SK-N-SH (cell line): Measurements from ENCODE around the gene OSTF1. TPM values are rescaled to one million over a fixed set of nuclear protein-coding genes. Genes with fewer than 3 reads are reported as not detected.

Source experiments
- CTCF ChIA-PET: fragments of 300-600, 350-600 bp; formaldehyde crosslinking; extraction: SDS; loops from one replicate; lab custom pipeline; 2021; lab: Yijun Ruan, JAX
- POLR2A ChIA-PET: fragments of 350-600 bp; sonication (Branson Sonifier 250); formaldehyde crosslinking; extraction: SDS; loops from one replicate; lab custom pipeline; 2020; ENCODE audit warnings: antibody characterized with exemption, inconsistent platforms; lab: Yijun Ruan, JAX
- DNase-seq: peaks from one replicate; pipeline ENCODE4 v3.0.0; 2012
- H2AFZ ChIP-seq: fragments of 200-600 bp; sonication (generic); 2 replicates; pipeline ENCODE4 v1.8.1; 2016; ENCODE audit warnings: antibody characterized with exemption, mild to moderate bottlenecking, low read depth
- H3F3A ChIP-seq: fragments of 200-600 bp; sonication (generic); replicated peaks from 2 replicates; pipeline ENCODE3; 2016; ENCODE audit warnings: antibody characterized with exemption, mild to moderate bottlenecking; ENCODE audit not compliant: insufficient read depth
- H3K27ac ChIP-seq, 2 experiments: fragments of 200-500 bp in 1 of 2; fragments of 200-600 bp in 1 of 2; sonication (Bioruptor generic) in 1 of 2; sonication (generic), shearing (Covaris generic) in 1 of 2; 2 replicates each; pipeline versions ENCODE4 v1.5.1 to v1.6.1; 2014 to 2016; ENCODE audit warnings: low read depth in 2 of 2, inconsistent platforms in 1 of 2, low read length in 1 of 2, mild to moderate bottlenecking in 1 of 2, mixed read lengths in 1 of 2
- H3K27me3 ChIP-seq: fragments of 200-600 bp; sonication (generic), shearing (Covaris generic); 2 replicates; pipeline ENCODE4 v1.6.1; 2016; ENCODE audit warnings: mixed run types; ENCODE audit not compliant: insufficient read depth
- H3K36me3 ChIP-seq, 2 experiments: fragments of 200-500 bp in 1 of 2; fragments of 200-600 bp in 1 of 2; sonication (Bioruptor generic) in 1 of 2; sonication (generic) in 1 of 2; replicated peaks in 1 of 2; 2 replicates each; pipeline versions ENCODE3 to v1.5.1; 2014 to 2016; ENCODE audit warnings: low read length in 1 of 2, mild to moderate bottlenecking in 1 of 2; ENCODE audit not compliant: insufficient read depth in 2 of 2, control insufficient read depth in 1 of 2
- H3K4me1 ChIP-seq, 2 experiments: fragments of 200-500 bp in 1 of 2; fragments of 200-600 bp in 1 of 2; sonication (Bioruptor generic) in 1 of 2; sonication (generic), shearing (Covaris generic) in 1 of 2; 2 replicates each; pipeline versions ENCODE4 v1.5.1 to v1.6.1; 2014 to 2016; ENCODE audit warnings: low read depth in 1 of 2, low read length in 1 of 2, mixed run types in 1 of 2; ENCODE audit not compliant: insufficient read depth in 2 of 2, control insufficient read depth in 1 of 2
- H3K4me2 ChIP-seq: fragments of 200-600 bp; sonication (generic), shearing (Covaris generic); 2 replicates; pipeline ENCODE4 v1.6.1; 2017; ENCODE audit warnings: mixed run types
- H3K4me3 ChIP-seq, 2 experiments: fragments of 200-500 bp in 1 of 2; fragments of 200-600 bp in 1 of 2; sonication (Bioruptor generic) in 1 of 2; sonication (generic), shearing (Covaris generic) in 1 of 2; 2 replicates each; pipeline versions ENCODE4 v1.5.1 to v1.8.1; 2014 to 2016; ENCODE audit warnings: low read depth in 2 of 2, inconsistent platforms in 1 of 2, low read length in 1 of 2, mild to moderate bottlenecking in 1 of 2, mixed read lengths in 1 of 2, moderate library complexity in 1 of 2
- H3K79me2 ChIP-seq: fragments of 200-600 bp; sonication (generic); 2 replicates; pipeline ENCODE4 v1.8.1; 2017; ENCODE audit warnings: mild to moderate bottlenecking; ENCODE audit not compliant: insufficient read depth
- H3K9ac ChIP-seq: fragments of 200-600 bp; sonication (generic); 2 replicates; pipeline ENCODE4 v1.6.1; 2017; ENCODE audit warnings: mixed run types
- H3K9me2 ChIP-seq: fragments of 200-600 bp; sonication (generic); 2 replicates; pipeline ENCODE4 v1.6.1; 2017; ENCODE audit warnings: mixed run types
- H3K9me3 ChIP-seq: fragments of 200-600 bp; sonication (generic); 2 replicates; pipeline ENCODE4 v1.6.1; 2017; ENCODE audit warnings: mixed run types, mild to moderate bottlenecking, moderate library complexity
- H4K20me1 ChIP-seq: fragments of 200-600 bp; sonication (generic); 2 replicates; pipeline ENCODE4 v1.6.1; 2017; ENCODE audit warnings: mild to moderate bottlenecking, mixed run types; ENCODE audit not compliant: insufficient read depth
- CHD2 ChIP-seq: fragments of 150-350 bp; IDR thresholded peaks from 2 replicates; pipeline ENCODE4 v1.6.1; 2018; ENCODE audit warnings: low read length; ENCODE audit not compliant: partially characterized antibody
- EP300 ChIP-seq, 2 experiments: IDR thresholded peaks; 2 replicates each; pipeline versions ENCODE4 v1.4.0 to v1.6.1; 2012; ENCODE audit warnings: borderline replicate concordance in 1 of 2, low read depth in 1 of 2, low read length in 1 of 2
- FOSL2 ChIP-seq: IDR thresholded peaks from 2 replicates; pipeline ENCODE4 v1.4.0; 2012; ENCODE audit warnings: low read depth, mild to moderate bottlenecking, moderate library complexity, borderline replicate concordance
- FOXM1 ChIP-seq: IDR thresholded peaks from 2 replicates; pipeline ENCODE4 v1.4.0; 2012; ENCODE audit warnings: low read depth, mild to moderate bottlenecking
- GABPA ChIP-seq: IDR thresholded peaks from 2 replicates; pipeline ENCODE4 v1.4.0; 2012; ENCODE audit warnings: low read depth, mild to moderate bottlenecking
- IRF3 ChIP-seq: fragments of 150-350 bp; IDR thresholded peaks from 2 replicates; pipeline ENCODE4 v1.6.1; 2016; ENCODE audit warnings: mild to moderate bottlenecking, low read depth, low read length
- JUND ChIP-seq: IDR thresholded peaks from 2 replicates; pipeline ENCODE4 v1.4.0; 2012
- PBX3 ChIP-seq: IDR thresholded peaks from 2 replicates; pipeline ENCODE4; 2012
- POLR2AphosphoS5 ChIP-seq: IDR thresholded peaks from 2 replicates; pipeline ENCODE4 v1.6.1; 2012; ENCODE audit warnings: low read depth, low read length
- RAD21 ChIP-seq: IDR thresholded peaks from 2 replicates; pipeline ENCODE4 v1.6.1; 2012; ENCODE audit warnings: mild to moderate bottlenecking, low read length
- RCOR1 ChIP-seq: fragments of 150-350 bp; IDR thresholded peaks from 2 replicates; pipeline ENCODE4 v1.6.1; 2017; ENCODE audit warnings: antibody characterized with exemption, low read length
- REST ChIP-seq: IDR thresholded peaks from 2 replicates; pipeline ENCODE4 v1.6.1; 2012; ENCODE audit warnings: mild to moderate bottlenecking, low read depth, low read length, moderate library complexity
- RFX5 ChIP-seq: IDR thresholded peaks from 2 replicates; pipeline ENCODE4 v1.6.1; 2012; ENCODE audit warnings: mild to moderate bottlenecking, improper control_type of control experiment, low read length
- RXRA ChIP-seq: IDR thresholded peaks from 2 replicates; pipeline ENCODE4 v1.4.0; 2012; ENCODE audit warnings: low read depth, mild to moderate bottlenecking, borderline replicate concordance
- SIN3A ChIP-seq: IDR thresholded peaks from 2 replicates; pipeline ENCODE4 v1.6.1; 2012; ENCODE audit warnings: low read depth, mild to moderate bottlenecking, low read length, moderate library complexity, borderline replicate concordance
- SMC3 ChIP-seq: IDR thresholded peaks from 2 replicates; pipeline ENCODE4 v1.6.1; 2012; ENCODE audit warnings: low read depth, low read length, improper control_type of control experiment
- TAF1 ChIP-seq: IDR thresholded peaks from 2 replicates; pipeline ENCODE4 v1.6.1; 2012; ENCODE audit warnings: low read depth, mild to moderate bottlenecking, low read length, moderate library complexity, borderline replicate concordance
- TCF12 ChIP-seq: IDR thresholded peaks from 2 replicates; pipeline ENCODE4 v1.4.0; 2012
- YY1 ChIP-seq: IDR thresholded peaks from 2 replicates; pipeline ENCODE4 v1.4.0; 2012; ENCODE audit warnings: low read depth, mild to moderate bottlenecking
- ZBTB33 ChIP-seq: IDR thresholded peaks from 2 replicates; pipeline ENCODE4 v1.4.0; 2012; ENCODE audit warnings: low read depth, borderline replicate concordance
- WGBS: methylation state at CpG from one replicate; pipeline ENCODE4 v1.1.6; 2017; ENCODE audit warnings: low lambda C conversion rate; 5-methylcytosine and 5-hydroxymethylcytosine counted together
- polyA plus RNA-seq, 3 experiments: library from polyadenylated mRNA; depleted of rRNA; stranded (reverse); fragments of >200 nt; gene quantifications; 2 replicates each; pipeline ENCODE4 v1.2.3, GENCODE V29; 2012
- TF ChIP-seq, protein P1 (sequence below): fragments of 150-350 bp; IDR thresholded peaks from 2 replicates; pipeline ENCODE4 v1.6.1; 2017; ENCODE audit warnings: antibody characterized with exemption, low read length, low read depth, borderline replicate concordance

OSTF1 gene
- polyA plus RNA-seq, 1 of the 3 experiments (the other 2 are of a cell fraction): 9.5 TPM

GRCh38 chr9:75092766-75093165 is 4.5 kb downstream of the OSTF1 start (continued):
- TF ChIP-seq SIN3A (no peak), TCF12 (no peak), IRF3 (no peak), FOXM1 (no peak), PBX3 (no peak), JUND (no peak), GABPA (no peak)

DNA sequence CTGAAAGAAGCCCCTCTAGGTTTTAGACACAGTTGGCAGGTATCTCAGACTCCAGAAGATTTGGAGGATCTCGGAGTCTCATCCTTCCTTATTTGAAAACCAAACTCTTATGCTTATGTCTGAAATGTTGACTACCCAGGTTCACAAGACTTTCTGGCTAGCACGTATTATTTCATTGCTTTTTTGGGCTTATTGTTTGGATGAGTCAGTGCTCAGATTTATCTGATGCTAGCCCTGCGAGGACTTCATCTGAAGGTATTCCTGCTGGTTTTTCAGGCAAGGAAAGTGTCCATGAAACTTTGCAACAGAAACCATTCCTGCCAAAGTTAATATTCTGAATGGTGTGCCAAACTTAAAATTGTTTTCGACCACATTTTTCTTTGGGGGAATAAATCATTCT is 8.5 kb downstream of the OSTF1 start:
- Histone ChIP-seq H3F3A (peaks cover 4% of the 10 kb centered on the region), H3K4me1 (peaks cover 0 to 14% of the 10 kb centered on the region in 2 experiments; a peak in 2 of 4 replicates), H3K4me3 (0 out of 4 replicates have a peak overlapping the region, but pooled peaks of 1 of the 2 experiments have one; percentile 7), H2AFZ (no peak overlapping the region), H3K9me3 (no peaks in the 10 kb centered on the region), H3K9me2 (no peaks in the 10 kb centered on the region), H3K27ac (peak overlapping the region in 1 of 2 experiments; percentile 73; a peak in 2 of 4 replicates), H4K20me1 (no peaks in the 10 kb centered on the region), H3K4me2 (peak overlapping the region; percentile 61), H3K36me3 (no peaks in the 10 kb centered on the region), H3K79me2 (peaks cover 66% of the 10 kb centered on the region), H3K9ac (no peak overlapping the region), H3K27me3 (no peaks in the 10 kb centered on the region)
- no peak for DNase-seq
- CTCF ChIA-PET: no interaction called here
- POLR2A ChIA-PET: no interaction called here
- 24% methylated on average over 4 of the region's 4 CpGs for WGBS
- TF ChIP-seq SMC3 (no peak), PBX3 (no peak), RXRA (no peak), POLR2AphosphoS5 (no peak), FOSL2 (no peak), YY1 (no peak), TAF1 (no peak), GABPA (no peak), IRF3 (no peak), REST (no peak), RFX5 (no peak), RAD21 (no peak), ZBTB33 (no peak), RCOR1 (no peak), EP300 (IDR thresholded peaks at IDR 0.05; ENCODE audit: borderline replicate concordance in 1 of 2, low read depth in 1 of 2, low read length in 1 of 2) (no peak), CHD2 (no peak), TCF12 (no peak)
- TF ChIP-seq, protein P1, sequence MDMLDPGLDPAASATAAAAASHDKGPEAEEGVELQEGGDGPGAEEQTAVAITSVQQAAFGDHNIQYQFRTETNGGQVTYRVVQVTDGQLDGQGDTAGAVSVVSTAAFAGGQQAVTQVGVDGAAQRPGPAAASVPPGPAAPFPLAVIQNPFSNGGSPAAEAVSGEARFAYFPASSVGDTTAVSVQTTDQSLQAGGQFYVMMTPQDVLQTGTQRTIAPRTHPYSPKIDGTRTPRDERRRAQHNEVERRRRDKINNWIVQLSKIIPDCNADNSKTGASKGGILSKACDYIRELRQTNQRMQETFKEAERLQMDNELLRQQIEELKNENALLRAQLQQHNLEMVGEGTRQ: no peak
